Right lobe of liver (tissue), 4 donors: ENCODE results near the gene LMTK3.

Experiments used
- CTCF ChIP-seq, 4 donors: fragments of 200-600 bp in 3 of 4; fragments of 450-650 bp in 1 of 4; IDR thresholded peaks; one replicate each; pipeline versions ENCODE4 v1.5.1 to v1.8.0; 2016 to 2022; ENCODE audit warnings: antibody characterized with exemption in 4 of 4, mild to moderate bottlenecking in 2 of 4
- POLR2A ChIP-seq: fragments of 450-650 bp; IDR thresholded peaks from one replicate; pipeline ENCODE4 v1.6.1; 2017; ENCODE audit warnings: antibody characterized with exemption, mild to moderate bottlenecking
- donor health status: DM: no; HTN: no; CAD: no.
- donor health status: DM: no; HTN: no; CAD: no.
- donor health status: DM: no; HTN: yes; CAD: no.

GRCh38 chr19:48502350-48503018 lies 9.2 kb downstream of the LMTK3 start:
- no peak for TF ChIP-seq CTCF (IDR thresholded peaks at IDR 0.05)
- no peak for TF ChIP-seq POLR2A
